PC-9 (cell line): ENCODE results near the gene TBC1D22A.

Experiments used
- EZH2 ChIP-seq: fragments of 200-600 bp; sonication (generic); IDR thresholded peaks from 2 replicates; pipeline ENCODE4 v1.8.0; 2017; ENCODE audit warnings: antibody characterized with exemption, low read depth
- TF ChIP-seq, protein P1 (sequence below): fragments of 200-600 bp; sonication (generic); conservative IDR thresholded peaks from 2 replicates; pipeline ENCODE4 v1.6.1; 2017; ENCODE audit warnings: mixed run types, antibody characterized with exemption, mild to moderate bottlenecking, moderate library complexity

DNA sequence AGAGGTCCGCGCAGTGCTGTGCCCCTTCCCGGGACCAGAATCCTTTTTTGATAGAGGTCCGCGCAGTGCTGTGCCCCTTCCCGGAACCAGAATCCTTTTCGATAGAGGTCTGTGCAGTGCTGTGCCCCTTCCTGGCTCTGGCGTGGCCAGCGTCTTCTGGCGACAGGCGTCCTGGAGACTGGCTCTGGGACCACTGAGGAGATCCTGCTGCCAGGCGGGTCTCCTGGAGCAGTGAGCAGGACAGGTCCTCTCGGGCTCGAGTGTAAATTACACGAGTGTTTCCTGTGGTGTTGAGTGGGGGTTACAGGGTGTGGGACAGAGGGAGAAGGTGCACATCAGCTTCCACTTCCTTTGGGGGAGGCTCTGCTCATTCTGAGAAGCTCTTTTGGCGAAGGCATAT is 98.1 kb downstream of the TBC1D22A start:
- no peak for TF ChIP-seq EZH2
- TF ChIP-seq, protein P1, sequence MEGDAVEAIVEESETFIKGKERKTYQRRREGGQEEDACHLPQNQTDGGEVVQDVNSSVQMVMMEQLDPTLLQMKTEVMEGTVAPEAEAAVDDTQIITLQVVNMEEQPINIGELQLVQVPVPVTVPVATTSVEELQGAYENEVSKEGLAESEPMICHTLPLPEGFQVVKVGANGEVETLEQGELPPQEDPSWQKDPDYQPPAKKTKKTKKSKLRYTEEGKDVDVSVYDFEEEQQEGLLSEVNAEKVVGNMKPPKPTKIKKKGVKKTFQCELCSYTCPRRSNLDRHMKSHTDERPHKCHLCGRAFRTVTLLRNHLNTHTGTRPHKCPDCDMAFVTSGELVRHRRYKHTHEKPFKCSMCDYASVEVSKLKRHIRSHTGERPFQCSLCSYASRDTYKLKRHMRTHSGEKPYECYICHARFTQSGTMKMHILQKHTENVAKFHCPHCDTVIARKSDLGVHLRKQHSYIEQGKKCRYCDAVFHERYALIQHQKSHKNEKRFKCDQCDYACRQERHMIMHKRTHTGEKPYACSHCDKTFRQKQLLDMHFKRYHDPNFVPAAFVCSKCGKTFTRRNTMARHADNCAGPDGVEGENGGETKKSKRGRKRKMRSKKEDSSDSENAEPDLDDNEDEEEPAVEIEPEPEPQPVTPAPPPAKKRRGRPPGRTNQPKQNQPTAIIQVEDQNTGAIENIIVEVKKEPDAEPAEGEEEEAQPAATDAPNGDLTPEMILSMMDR: no peak
